GM12878 (cell line): ENCODE results near the gene TMPRSS12. TPM values are rescaled to one million over a fixed set of nuclear protein-coding genes. Genes with fewer than 3 reads are reported as not detected.

Experiments used
- ATAC-seq: fragments of 200-7000 bp; cut with Tn5 transposase; 3 replicates; pipeline ENCODE4 v1.9.1; 2020; ENCODE audit warnings: mild to moderate bottlenecking, moderate library complexity
- BruUV-seq: library from RNA; stranded (reverse); fragments of 400-500 nt; replicated peaks from 2 replicates; lab custom pipeline; 2021; lab: Mats Ljungman, UMichigan
- CTCF ChIA-PET: fragments of 300-600 bp; sonication (Branson Sonifier 250); formaldehyde crosslinking; extraction: SDS; loops from one replicate; lab custom pipeline; 2021; ENCODE audit warnings: inconsistent platforms; lab: Yijun Ruan, JAX
- POLR2A ChIA-PET: fragments of 350-600 bp; formaldehyde crosslinking; extraction: SDS; loops from one replicate; lab custom pipeline; 2021; ENCODE audit warnings: inconsistent platforms; lab: Charles Lee
- RAD21 ChIA-PET: fragments of 300-600 bp; sonication (Branson Sonifier 250); formaldehyde crosslinking; loops from one replicate; lab custom pipeline; 2023; ENCODE audit warnings: antibody characterized with exemption; ENCODE audit not compliant: unreplicated experiment; lab: Charles Lee
- SMC1A ChIA-PET: fragments of 300-600 bp; sonication (Branson Sonifier 250); formaldehyde crosslinking; loops from one replicate; lab custom pipeline; 2023; ENCODE audit not compliant: unreplicated experiment, uncharacterized antibody; lab: Charles Lee
- DNase-seq: peaks from one replicate; pipeline ENCODE4 v3.0.0-alpha.2; 2011; ENCODE audit warnings: low read depth, low spot score
- FAIRE-seq: peaks from 3 replicates; lab custom pipeline; 2011; peaks lifted over from hg19 to GRCh38; lab: Jason Lieb, UNC
- H2AFZ ChIP-seq: 2 replicates; pipeline ENCODE4 v1.6.0; 2011; ENCODE audit warnings: low read depth, low read length, control low read depth; ENCODE audit not compliant: control insufficient read depth
- H3K27ac ChIP-seq: 2 replicates; pipeline ENCODE4 v1.5.1; 2011; ENCODE audit warnings: control low read depth; ENCODE audit not compliant: control insufficient read depth, insufficient read depth
- H3K27me3 ChIP-seq, 2 experiments: replicated peaks in 1 of 2; 2 replicates each; pipeline versions ENCODE4 v1.6.0 to v1.6.1; 2011; ENCODE audit warnings: low read length in 1 of 2; ENCODE audit not compliant: control insufficient read depth in 2 of 2, insufficient read depth in 2 of 2
- H3K36me3 ChIP-seq, 2 experiments: 2 replicates each; pipeline ENCODE4 v1.5.1; 2011; ENCODE audit warnings: low read length in 1 of 2; ENCODE audit not compliant: control insufficient read depth in 2 of 2, insufficient read depth in 2 of 2
- H3K4me1 ChIP-seq: 2 replicates; pipeline ENCODE4 v1.6.1; 2011; ENCODE audit warnings: mild to moderate bottlenecking, low read length, moderate library complexity, mixed read lengths; ENCODE audit not compliant: control insufficient read depth, insufficient read depth
- H3K4me2 ChIP-seq: 2 replicates; pipeline ENCODE4 v1.6.0; 2011; ENCODE audit warnings: control low read depth; ENCODE audit not compliant: control insufficient read depth, insufficient read depth
- H3K4me3 ChIP-seq: fragments of 200-600 bp; sonication (generic); 2 replicates; pipeline ENCODE4 v1.5.1; 2016
- H3K79me2 ChIP-seq: 2 replicates; pipeline ENCODE4 v1.6.0; 2011; ENCODE audit warnings: low read length; ENCODE audit not compliant: control insufficient read depth, insufficient read depth
- H3K9ac ChIP-seq: 2 replicates; pipeline ENCODE4 v1.8.0; 2011; ENCODE audit warnings: low read length, control low read depth, mixed read lengths; ENCODE audit not compliant: control insufficient read depth, insufficient read depth
- H3K9me3 ChIP-seq: replicated peaks from 3 replicates; pipeline ENCODE4 v1.5.1; 2011; ENCODE audit warnings: mild to moderate bottlenecking, low read length; ENCODE audit not compliant: control insufficient read depth, insufficient read depth
- H4K20me1 ChIP-seq: 2 replicates; pipeline ENCODE4 v1.6.0; 2011; ENCODE audit not compliant: control insufficient read depth, insufficient read depth
- BCLAF1 ChIP-seq: fragments of 450-650 bp; IDR thresholded peaks from 2 replicates; pipeline ENCODE4 v1.6.1; 2017; ENCODE audit warnings: antibody characterized with exemption, mild to moderate bottlenecking, moderate library complexity
- CBFB ChIP-seq: IDR thresholded peaks from 2 replicates; pipeline ENCODE4 v1.6.1; 2016; ENCODE audit warnings: antibody characterized with exemption, low read depth
- CEBPB ChIP-seq, 2 experiments: fragments of 150-350 bp in 1 of 2; IDR thresholded peaks; 2 replicates each; pipeline ENCODE4 v1.6.1; 2012 to 2014; ENCODE audit warnings: low read depth in 2 of 2, low read length in 2 of 2, borderline replicate concordance in 1 of 2, inconsistent platforms in 1 of 2
- EZH2 ChIP-seq: IDR thresholded peaks from 2 replicates; pipeline ENCODE4 v1.6.1; 2012; ENCODE audit warnings: low read depth, mild to moderate bottlenecking, control low read depth, inconsistent platforms, low read length, borderline replicate concordance; ENCODE audit not compliant: control insufficient read depth
- KDM1A ChIP-seq: fragments of 200-600 bp; sonication (generic); IDR thresholded peaks from 2 replicates; pipeline ENCODE4 v1.6.1; 2016; ENCODE audit warnings: borderline replicate concordance
- MLLT1 ChIP-seq: fragments of 450-650 bp; IDR thresholded peaks from 2 replicates; pipeline ENCODE4 v1.6.1; 2016; ENCODE audit warnings: mild to moderate bottlenecking
- NFYA ChIP-seq: IDR thresholded peaks from 2 replicates; pipeline ENCODE4 v1.6.1; 2011; ENCODE audit warnings: low read depth, mild to moderate bottlenecking, low read length, improper control_type of control experiment, borderline replicate concordance
- PKNOX1 ChIP-seq: fragments of 450-650 bp; IDR thresholded peaks from 2 replicates; pipeline ENCODE4 v1.6.1; 2016; ENCODE audit warnings: mild to moderate bottlenecking
- PML ChIP-seq: IDR thresholded peaks from 2 replicates; pipeline ENCODE4 v1.6.1; 2012; ENCODE audit warnings: low read length, inconsistent platforms
- SIN3A ChIP-seq: IDR thresholded peaks from 2 replicates; pipeline ENCODE4 v1.6.1; 2012; ENCODE audit warnings: low read depth, low read length, improper control_type of control experiment
- SMAD5 ChIP-seq: IDR thresholded peaks from 2 replicates; pipeline ENCODE4 v1.6.1; 2016; ENCODE audit warnings: antibody characterized with exemption, low read depth
- STAT3 ChIP-seq: IDR thresholded peaks from 2 replicates; pipeline ENCODE4 v1.6.1; 2011; ENCODE audit warnings: low read depth, low read length, improper control_type of control experiment
- TCF7 ChIP-seq: IDR thresholded peaks from 2 replicates; pipeline ENCODE4 v1.6.1; 2014; ENCODE audit warnings: antibody characterized with exemption, borderline replicate concordance
- ZNF384 ChIP-seq: IDR thresholded peaks from 2 replicates; pipeline ENCODE4 v1.6.1; 2012; ENCODE audit warnings: low read depth, mild to moderate bottlenecking, low read length, improper control_type of control experiment, borderline replicate concordance
- WGBS: methylation state at CpG from one replicate; pipeline ENCODE4 v1.1.6; 2016; ENCODE audit warnings: low lambda C conversion rate; ENCODE audit not compliant: insufficient replicate concordance, insufficient coverage; ENCODE audit errors: missing lambda C conversion rate; 5-methylcytosine and 5-hydroxymethylcytosine counted together
- in situ Hi-C: fragments of 300-500 bp; cut with MboI; formaldehyde crosslinking; loops from 9 replicates; pipeline ENCODE4 v1.14.3; 2018; ENCODE audit warnings: mixed read lengths
- intact Hi-C: fragments of 100-400 bp; cut with micrococcal nuclease; formaldehyde crosslinking; loops from one replicate; pipeline ENCODE4 v1.14.2; 2022; ENCODE audit not compliant: unreplicated experiment
- polyA plus RNA-seq, 11 experiments: library from polyadenylated mRNA; depleted of rRNA in 4 of 11; unstranded in 6 of 11; stranded (reverse) in 5 of 11; fragments of >200 nt; fragmentation: Nextera tagmentation in 4 of 11; fragmentation: Illumina TruSeq in 1 of 11; extraction: Ambion mirVana in 4 of 11; extraction: Trizol in 1 of 11; gene quantifications; 1 replicate in 1 of 11; 2 replicates in 10 of 11; pipeline versions ENCODE4 v1.2.1 to v1.2.3, GENCODE V29; 2011 to 2016; ENCODE audit warnings: inconsistent platforms in 2 of 11, missing spikeins in 2 of 11, low read depth in 1 of 11
- total RNA-seq, 4 experiments: library from RNA; depleted of rRNA in 3 of 4; stranded (reverse); fragments of >200 nt in 3 of 4; fragmentation: Illumina TruSeq in 1 of 4; extraction: Trizol in 1 of 4; gene quantifications; 2 replicates each; pipeline versions ENCODE4 v1.2.1 to v1.2.3, GENCODE V29; 2013 to 2021

Gene TMPRSS12
- total and polyA plus RNA-seq, 10 of the 15 experiments (the other 5 are each of a cell fraction or from before 2014, with no cell fraction given): not detected

- intact Hi-C loops: no loop called here
Observed at GRCh38 chr12:50888666-50889065, 45.9 kb downstream of the TMPRSS12 start.

GRCh38 chr12:50894241-50894640, 51.5 kb downstream of the TMPRSS12 start:
- Histone ChIP-seq H3K27ac (no peak overlapping the region), H4K20me1 (no peaks in the 10 kb centered on the region), H3K27me3 (peaks cover 0 to 2% of the 10 kb centered on the region in 2 experiments; a peak in 1 of 4 replicates), H3K4me3 (no peak overlapping the region), H3K9me3 (no peaks in the 10 kb centered on the region), H3K4me1 (no peaks in the 10 kb centered on the region), H2AFZ (no peak overlapping the region), H3K9ac (no peak overlapping the region), H3K36me3 (no peaks in the 10 kb centered on the region), H3K79me2 (no peaks in the 10 kb centered on the region), H3K4me2 (no peak overlapping the region)
- BruUV-seq: no TSS peak
- SMC1A ChIA-PET: no interaction called here
- POLR2A ChIA-PET: no interaction called here
- RAD21 ChIA-PET: no interaction called here
- in situ Hi-C loops (no loop called here), intact Hi-C loops (no loop called here)
- CTCF ChIA-PET: no interaction called here
- 46% methylated on average over 3 of the region's 3 CpGs for WGBS
- ATAC-seq (no peak), FAIRE-seq (no peak), DNase-seq (no peak)
- TF ChIP-seq BCLAF1 (no peak), MLLT1 (no peak), TCF7 (no peak), PML (no peak), CBFB (no peak), SMAD5 (no peak)

More at GRCh38 chr12:50888666-50889065, 45.9 kb downstream of the TMPRSS12 start:
- FAIRE-seq (no peak), DNase-seq (no peak), ATAC-seq (no peak)
- H4K20me1 ChIP-seq: no peaks in the 10 kb centered on the region
- H3K36me3 ChIP-seq: no peaks in the 10 kb centered on the region
- WGBS: 63% methylated on average over 2 of the region's 2 CpGs
- no peak overlapping the region for H3K4me3 ChIP-seq
- in situ Hi-C loops: no loop called here
- H3K9me3 ChIP-seq: no peaks in the 10 kb centered on the region
- TF ChIP-seq STAT3 (no peak), SIN3A (no peak), EZH2 (no peak), KDM1A (no peak), PKNOX1 (no peak), NFYA (no peak), CEBPB (IDR thresholded peaks at IDR 0.05; ENCODE audit: borderline replicate concordance in 1 of 2, low read depth in 2 of 2, low read length in 2 of 2) (no peak), ZNF384 (no peak)
- H3K27ac ChIP-seq: no peak overlapping the region
- no peak overlapping the region for H2AFZ ChIP-seq
- ChIA-PET CTCF (no interaction called here), RAD21 (no interaction called here), SMC1A (interaction anchor here (1.5 kb wide), 1 partner anchor 8 kb away, joined by 4 read pairs; no protein-coding TSS in a partner anchor), POLR2A (interaction anchor here (0.5 kb wide), 1 partner anchor 34 kb away, joined by 4 read pairs; no protein-coding TSS in a partner anchor)
- H3K79me2 ChIP-seq: no peaks in the 10 kb centered on the region
- no peak overlapping the region for H3K4me2 ChIP-seq
- BruUV-seq: no TSS peak
- no peaks in the 10 kb centered on the region; a peak in 1 of 4 replicates for H3K27me3 ChIP-seq
- no peaks in the 10 kb centered on the region for H3K4me1 ChIP-seq
- no peak overlapping the region for H3K9ac ChIP-seq
